Activated CD8-positive, alpha-beta memory T cell treated with anti-CD3 and anti-CD28 coated beads, Interleukin-2, amount 50 U/mL, for 24 hours (primary cell): Measurements from ENCODE around the gene RUNDC1.
"Not testable (repeated sequence)": the region's sequence is repeated elsewhere in the genome, so short reads cannot be mapped to it uniquely, and the experiment has no call there.

ENCODE experiments used
- DNase-seq: peaks from one replicate; pipeline ENCODE4 v3.0.0-alpha.2; 2020; ENCODE audit errors: extremely low read depth

The RUNDC1 gene

DNA sequence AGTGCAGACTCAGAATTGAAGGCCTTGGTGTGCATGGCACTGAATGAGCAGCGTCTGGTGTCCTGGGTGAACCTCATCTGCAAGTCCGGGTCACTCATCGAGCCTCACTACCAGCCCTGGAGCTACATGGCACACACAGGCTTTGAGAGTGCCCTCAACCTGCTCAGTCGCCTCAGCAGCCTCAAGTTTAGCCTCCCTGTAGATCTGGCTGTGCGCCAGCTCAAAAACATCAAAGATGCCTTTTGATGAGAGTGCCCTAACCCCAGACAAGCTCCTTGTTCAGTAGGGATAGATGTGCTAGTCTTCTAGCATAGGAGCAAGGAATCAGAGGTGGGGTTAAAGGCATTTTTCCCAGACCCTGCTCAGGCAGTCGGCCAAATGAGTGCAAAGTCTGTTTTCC lies 11.1 kb downstream of the RUNDC1 start:
- DNase-seq = no peak

DNA sequence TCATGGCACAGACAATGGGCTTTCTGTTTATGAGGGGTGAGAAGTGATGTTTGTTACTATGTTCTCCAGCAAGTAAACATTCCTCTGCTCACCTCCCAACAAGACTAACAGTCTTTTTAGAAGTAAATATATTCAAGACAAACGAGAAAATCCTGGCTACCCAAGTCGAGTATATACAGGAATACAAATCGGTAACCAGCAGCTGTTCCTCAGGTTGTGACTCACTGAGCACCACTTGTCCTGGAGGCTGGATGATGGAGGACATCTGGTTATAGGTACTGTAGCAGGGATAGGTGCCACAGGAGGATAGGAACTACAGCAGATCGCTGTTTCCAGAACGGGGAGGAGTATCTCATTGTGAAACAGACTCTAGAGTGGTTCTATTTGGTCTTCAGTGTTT lies 12.5 kb downstream of the RUNDC1 start:
- no peak for DNase-seq

DNA sequence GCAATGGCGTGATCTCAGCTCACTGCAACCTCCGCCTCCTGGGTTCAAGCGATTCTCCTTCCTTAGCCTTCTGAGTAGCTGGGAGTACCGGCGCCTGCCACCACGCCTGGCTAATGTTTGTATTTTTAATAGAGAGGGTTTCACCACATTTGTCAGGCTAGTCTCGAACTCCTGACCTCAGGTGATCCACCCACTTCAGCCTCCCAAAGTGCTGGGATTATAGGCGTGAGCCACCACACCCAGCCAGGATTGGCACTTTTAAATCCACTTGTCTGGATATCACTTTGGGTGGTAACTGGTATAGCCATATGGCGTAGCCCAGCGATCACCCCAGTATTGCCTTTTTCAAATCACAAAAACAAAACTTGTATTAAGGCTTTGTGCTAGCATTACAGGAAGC lies 13.5 kb downstream of the RUNDC1 start:
- not testable (repeated sequence) for DNase-seq

DNA sequence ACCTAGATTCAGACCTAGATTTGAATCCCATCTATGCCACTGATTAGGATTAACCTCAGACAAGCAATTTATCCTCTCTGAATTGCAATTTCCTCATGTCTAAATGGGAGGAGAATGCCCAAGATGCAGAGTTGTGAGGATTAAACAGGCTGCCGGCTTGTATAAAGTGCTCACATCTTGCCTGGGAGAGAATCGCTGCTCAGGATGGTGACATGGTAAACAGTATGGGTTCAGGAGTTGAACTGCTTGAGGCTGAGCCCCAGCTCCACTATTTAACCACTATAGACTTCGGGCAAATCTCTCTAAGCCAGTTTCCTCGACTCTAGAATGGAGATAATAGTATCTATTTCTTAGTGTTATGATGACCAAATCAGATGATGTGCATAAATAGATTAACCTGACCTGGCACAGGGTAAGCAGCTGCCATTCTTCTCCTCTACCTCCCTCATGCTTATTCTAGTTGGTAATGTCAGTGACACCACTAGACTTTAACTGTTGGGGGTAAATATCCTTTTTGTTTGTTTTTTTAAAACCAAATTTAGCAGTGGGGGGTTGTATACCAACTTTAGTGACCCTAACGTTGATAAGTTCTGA lies 17.1 kb downstream of the RUNDC1 start:
- DNase-seq = no peak

DNA sequence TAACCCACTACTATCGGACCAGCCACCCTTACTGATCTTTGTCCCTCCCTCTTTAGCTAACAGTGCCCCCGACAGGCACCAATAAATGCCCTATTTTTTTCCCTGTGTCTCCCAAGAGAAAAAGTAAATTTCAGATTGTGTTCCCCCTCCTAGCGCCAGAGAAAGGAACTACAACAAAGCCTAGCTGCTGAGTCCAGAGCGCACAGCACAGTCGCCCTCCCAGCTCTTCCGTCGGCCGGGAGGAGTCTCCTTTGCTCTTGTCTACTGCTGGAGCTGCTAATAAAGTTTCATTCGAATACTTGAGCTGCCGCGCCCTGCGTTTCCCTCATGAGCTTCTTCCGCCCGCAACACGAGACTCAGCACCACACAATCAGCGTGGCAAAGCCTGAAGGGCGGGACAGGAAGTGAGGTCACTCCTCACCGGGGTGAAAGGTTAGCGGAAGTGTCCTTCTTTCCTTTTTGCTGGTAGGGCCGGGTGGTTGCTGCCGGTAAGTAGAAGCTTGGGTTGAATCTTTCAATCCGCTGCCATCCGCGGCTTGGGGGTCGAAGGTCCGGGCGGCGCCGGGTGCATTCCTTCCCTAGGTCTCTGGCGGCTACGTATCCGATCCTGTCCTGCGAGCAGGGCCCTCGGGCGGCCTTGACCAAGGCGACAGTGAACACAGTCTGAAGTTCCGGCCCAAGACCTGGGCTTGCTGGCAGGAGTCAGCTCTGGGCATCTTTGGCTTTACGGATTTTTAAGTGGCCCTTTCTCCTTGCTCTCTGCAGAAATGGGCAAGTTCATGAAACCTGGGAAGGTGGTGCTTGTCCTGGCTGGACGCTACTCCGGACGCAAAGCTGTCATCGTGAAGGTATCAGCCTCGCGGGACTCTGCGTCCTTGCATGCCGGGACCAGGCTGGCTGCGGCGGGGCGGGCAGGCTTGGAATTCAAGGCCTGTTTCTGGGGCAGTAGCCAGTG lies 17.9 kb downstream of the RUNDC1 start, which contains the start of gene RPL27:
Gene RPL27, plus strand, starts transcription at position 436 of the 955 bp plus-strand sequence. Its CDS starts 332 bp downstream, at position 768.
- DNase-seq = peak; percentile 96

DNA sequence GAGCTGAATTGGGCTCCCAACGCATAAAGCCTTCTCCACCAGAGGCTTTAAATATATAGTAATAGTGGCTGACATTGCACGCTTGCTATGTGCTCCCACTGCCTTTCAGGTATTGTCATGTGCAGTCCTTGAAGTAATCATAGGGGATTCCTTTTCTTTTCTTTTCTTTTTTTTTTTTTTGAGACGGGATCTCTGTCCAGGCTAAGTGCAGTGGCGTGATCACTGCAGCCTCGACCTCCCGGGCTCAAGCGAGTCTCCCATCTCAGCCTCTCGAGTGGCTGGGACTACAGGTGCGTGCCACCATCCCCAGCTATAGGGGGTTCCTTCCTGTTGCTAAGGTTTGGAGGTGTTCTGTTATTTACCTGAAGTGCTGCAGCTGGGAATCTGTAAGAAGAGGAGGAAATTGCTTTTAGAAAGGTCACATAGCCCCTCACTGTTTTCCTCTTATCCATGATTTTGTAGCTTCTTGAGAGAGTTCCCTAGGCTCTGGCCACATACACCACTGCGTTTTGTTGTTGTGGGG lies 18.7 kb downstream of the RUNDC1 start:
- DNase-seq = no peak

DNA sequence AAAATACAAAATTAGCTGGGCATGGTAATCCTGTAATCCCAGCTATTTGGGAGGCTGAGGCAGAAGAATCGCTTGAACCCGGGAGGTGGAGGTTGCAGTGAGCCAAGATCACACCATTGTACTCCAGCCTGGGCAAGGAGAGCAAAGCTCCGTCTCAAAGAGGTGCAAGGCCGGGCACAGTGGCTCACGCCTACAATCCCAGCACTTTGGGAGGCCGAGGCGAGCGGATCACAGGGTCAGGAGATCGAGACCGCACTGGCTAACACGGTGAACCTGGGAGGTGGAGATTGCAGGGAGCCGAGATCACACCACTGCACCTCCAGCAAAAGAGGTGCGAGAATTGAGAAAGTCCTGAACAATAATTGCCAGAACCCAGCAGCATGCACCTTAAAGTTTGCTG lies 20.5 kb downstream of the RUNDC1 start:
- DNase-seq = not testable (repeated sequence)

DNA sequence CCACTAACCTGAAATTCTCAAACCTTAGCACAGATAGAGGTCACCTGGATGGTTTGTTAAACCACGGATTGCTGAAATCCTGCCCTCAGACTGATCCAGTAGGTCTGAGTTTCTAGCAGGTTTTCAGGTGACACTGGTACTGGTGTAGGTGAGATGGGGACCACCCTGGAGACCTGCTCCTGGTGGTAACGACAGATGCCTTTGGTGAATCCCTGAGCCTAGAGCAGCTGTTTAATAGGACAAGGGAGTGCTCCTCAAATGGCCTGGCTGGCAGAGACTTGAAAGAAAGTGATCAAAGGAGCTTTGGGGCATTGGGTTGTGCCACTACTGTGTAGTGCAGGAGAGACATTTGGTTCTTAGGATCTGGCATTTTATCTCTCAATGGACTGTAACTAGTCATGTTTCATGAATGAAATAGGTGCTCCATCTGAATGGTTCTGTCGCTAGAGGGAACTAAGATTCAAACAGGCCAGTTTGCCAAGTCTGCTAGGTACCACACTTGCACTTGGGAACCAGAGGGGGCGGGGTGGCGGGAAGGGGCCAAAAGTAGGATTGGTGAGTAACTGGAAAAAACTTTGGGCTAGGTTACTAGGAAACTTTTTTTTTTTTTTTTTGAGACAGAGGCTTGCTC lies 23.3 kb downstream of the RUNDC1 start:
- DNase-seq = no peak

DNA sequence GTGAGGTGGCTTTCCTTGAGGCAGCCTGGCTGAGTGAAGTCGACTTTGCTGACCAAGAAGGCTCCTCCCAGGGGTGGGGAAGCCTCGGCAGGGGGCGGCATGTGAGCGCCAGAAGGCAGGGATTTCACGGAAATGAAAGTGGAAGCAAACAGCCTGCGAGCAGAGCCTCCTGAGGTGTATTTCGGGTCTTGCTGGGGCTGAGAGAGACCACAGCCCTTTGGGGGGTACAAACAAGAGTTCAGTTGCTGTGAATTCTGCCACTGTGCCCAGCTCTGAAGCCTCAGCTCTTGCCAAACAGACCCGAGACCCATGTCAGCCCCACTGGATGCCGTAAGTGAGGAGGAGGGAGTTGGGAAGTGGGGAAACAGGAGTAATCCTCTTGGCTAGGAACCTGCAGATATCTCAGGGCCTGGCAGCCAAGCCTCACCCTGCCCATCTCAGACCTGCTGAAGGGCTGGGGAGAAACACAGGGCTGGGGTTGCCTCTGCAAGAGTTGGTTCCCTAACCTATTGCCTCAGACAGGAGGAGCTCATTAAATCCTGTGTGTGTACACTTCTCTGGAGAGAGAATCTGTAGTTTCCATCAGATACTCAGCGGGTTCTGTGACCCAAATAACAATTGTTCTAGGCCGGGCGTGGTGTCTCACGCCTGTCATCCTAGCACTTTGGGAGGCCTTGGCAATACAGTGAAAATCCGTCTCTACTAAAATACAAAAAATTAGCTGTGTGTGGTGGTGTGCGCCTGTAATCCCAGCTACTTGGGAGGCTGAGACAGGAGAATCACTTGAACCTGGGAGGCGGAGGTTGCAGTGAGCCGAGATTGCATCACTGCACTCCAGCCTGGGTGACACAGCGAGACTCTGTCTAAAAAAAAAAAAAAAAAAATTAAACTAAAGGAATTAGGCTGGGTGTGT lies 26.5 kb downstream of the RUNDC1 start, which contains the start of gene IFI35:
Gene IFI35, plus strand, starts transcription at position 146 of the 913 bp plus-strand sequence. Its CDS starts 164 bp downstream, at position 310.
- peak; percentile 68 for DNase-seq

DNA sequence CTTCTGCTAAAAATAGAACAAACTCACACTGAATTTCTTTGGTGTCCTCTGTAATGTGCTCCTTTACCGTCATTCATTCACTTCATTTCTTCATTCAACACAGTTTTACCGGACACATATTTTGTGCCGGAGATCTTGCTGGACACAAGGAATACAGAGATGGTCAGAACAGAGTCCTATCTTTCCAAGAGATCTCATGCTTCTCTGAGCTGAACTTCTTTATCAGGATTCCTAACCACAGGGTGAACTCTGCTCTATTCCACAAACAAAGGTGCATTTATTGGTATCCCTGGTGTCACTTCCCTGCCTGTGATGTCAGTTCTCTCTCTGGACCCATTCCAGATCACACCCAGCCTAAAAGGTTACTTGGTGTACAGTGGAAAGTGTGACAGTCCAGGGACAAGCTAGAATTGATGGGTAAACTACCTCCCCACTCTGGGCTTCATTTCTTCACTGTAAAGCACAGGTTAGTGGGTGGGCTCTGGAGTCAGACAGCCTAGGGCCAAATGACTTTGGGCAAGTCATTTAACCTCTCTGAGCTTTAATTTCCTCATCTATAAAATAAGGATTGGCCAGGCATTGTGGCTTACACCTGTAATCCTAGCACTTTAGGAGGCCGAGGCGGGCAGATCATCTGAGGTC lies 30.4 kb downstream of the RUNDC1 start:
- no peak for DNase-seq

DNA sequence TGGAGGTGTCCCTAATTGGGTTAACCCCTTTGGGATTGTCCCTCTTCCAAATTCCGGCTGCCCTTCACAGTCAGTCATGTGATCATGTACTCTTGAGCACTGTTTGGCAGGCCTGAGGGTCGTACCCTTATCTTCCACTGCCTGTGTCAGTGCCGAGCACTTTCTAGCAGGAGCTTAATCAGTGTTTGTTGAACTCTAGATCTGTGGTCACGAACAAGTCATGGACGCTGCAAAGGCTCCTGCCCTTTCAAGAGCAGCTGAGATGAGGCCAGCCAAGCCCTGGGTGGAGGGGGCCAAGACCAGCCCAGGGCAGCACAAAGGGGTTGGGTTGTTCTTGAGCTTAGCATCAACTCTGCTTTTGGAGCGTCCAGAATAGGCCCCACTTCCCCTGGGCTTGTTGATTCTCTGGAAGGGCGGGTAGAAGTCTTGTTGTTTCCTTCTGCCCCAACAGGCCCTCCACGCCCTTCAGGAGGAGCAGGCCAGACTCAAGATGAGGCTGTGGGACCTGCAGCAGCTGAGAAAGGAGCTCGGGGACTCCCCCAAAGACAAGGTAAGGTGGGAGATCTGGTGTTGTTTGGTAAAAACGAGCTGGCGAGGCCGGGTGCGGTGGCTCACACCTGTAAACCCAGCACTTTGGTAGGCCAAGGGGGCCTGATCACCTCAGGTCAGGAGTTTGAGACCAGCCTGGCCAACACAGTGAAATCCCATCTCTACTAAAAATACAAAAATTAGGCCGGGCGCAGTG lies 31.5 kb downstream of the RUNDC1 start:
- DNase-seq = no peak

DNA sequence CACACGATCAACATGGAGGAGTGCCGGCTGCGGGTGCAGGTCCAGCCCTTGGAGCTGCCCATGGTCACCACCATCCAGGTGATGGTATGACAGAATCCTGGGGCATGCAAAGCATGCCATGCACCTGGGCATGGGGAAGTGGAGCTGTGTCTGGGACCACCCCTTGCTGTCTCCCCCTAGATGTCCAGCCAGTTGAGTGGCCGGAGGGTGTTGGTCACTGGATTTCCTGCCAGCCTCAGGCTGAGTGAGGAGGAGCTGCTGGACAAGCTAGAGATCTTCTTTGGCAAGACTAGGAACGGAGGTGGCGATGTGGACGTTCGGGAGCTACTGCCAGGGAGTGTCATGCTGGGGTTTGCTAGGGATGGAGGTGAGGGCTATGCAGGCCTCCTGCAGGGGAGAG lies 32.9 kb downstream of the RUNDC1 start:
- no peak for DNase-seq

DNA sequence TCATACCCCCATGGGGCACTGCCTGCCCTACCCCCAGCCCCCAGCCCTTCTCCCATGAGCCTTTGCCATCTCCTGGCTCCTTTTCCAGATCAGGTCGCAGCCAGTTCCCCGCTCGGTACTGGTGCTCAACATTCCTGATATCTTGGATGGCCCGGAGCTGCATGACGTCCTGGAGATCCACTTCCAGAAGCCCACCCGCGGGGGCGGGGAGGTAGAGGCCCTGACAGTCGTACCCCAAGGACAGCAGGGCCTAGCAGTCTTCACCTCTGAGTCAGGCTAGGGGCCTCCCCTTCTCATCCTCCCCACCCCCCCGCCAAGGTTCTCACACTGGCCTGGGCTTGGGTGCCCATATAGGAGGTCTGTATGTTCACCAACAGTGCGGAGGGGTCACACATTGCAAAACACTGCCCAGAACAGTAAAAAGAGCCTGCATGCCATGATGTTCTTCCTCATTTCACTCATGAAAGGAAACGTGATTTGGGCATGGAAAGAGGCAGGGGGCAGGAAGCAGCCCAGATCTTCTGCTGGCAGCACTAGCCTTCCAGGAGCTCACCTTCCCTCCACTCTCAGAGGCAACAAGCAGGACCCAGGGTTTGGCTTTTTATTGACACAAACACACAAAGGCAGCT lies 33.8 kb downstream of the RUNDC1 start:
- DNase-seq = no peak

DNA sequence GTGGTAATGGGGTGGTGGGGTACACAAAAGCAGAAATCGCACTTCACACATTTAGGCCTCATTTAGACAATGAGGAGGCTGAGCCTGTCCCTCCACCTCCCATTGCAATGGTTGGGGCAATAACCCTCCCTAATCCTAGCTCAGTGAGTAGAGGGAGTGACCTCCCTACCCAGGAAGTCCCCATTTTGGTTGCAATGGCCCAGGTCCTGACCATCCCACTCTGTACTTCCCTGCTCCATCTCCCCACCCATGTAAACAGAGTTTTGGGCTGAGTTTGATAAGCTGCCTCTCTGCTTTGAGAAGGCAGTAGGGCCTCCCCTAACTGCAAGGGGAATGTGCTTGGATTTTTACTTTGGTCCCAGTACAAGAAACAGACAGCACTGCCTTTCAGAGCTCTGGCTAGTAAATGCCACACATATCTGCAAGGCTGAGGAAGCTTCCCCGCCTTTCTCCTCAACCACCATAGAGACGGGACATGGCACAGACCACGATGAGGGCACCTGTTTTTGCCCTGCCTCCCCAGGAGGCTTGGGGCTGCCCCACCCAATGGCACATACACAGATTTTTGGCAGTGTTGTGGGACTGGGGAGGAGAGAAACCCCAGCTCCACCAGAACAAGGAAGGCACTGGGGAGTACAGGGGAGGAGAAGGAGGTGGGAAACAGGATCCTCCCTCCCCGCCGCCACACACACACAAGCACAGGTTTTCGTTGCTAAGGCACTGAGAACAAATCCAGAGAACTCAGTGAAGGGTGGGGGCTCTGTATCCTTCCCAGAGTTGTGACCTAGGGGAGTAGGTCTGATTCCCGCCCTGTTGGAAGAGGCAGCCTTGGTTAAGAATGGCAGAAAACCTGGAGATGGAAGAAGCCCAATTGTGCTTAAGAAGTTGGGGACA lies 34.5 kb downstream of the RUNDC1 start:
- DNase-seq = no peak

DNA sequence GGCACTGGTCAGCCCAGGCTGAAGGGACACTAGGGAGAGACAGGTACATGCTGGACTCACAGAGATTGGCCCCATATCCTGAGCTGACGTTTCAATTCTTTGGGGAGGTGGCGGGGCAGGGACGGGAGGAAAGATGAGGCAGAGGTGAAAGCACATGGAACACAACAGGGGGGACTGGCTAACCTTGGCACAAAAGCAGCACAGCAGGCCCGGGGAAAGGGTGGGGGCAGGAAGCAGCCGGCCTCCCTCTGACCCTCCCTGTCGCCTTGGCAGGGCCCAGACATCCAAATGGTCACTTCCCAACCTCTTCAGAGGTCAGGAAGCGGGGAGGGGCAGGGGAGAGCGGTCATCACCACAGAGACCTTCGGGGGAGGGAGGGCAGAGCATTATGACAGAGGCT lies 35.2 kb downstream of the RUNDC1 start:
- DNase-seq = no peak

DNA sequence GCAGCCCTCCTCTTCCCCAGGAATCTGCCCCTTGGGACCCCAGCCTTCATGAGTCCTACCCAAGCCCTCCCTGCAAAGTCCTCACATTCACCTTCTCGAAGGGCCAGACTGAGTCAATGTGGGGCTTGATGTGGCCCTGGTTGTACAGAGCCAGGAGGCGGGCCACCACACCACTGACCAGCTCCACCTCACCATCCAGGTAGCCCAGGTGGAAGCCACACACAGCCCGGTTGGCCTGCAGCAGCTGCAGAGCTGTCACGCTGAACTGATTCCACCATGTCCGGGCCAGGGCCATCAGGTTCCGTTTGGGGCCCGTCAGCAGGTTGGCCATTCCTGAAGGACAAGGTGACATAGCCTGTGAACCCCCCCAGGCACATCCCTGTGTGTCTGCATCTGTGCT lies 35.9 kb downstream of the RUNDC1 start:
- DNase-seq = no peak

DNA sequence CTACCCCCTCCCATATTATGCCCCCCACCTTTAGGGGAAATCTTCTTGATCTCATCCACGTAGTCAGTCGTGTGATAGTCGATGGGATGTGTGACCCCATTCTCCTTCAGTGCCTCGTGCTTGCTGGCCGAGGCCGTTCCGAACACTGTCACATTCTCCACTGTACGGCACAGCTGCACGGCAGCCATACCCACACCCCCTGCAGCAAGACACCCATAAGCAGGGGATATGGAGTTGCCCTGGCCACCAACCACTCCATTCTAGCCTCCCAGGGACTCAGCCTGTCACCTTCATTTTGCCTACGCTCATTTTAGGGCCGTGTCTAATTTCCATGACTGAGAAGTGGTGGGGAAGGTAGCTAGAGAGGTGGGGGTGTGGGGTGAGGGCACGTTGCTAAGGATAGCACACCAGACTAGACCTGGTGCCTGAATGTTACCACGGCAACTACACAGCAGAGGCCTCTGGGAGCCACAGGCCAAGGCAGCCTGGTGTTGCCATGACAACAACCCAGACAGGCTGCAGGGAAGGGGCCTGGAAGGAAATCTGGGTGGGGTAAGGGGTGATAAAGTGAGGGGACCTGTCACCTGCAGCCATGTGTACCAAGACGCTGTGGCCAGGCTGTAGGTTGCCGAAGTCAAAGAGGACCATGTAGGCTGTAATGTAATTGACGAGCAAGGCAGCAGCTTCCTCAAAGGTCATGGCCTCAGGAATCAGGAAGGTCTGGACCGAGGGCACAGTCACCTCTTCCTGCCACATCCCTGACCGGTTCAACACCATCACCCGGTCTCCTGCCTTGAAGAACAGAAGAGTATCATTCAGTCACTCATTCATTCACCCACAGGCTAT lies 37.9 kb downstream of the RUNDC1 start:
- DNase-seq = no peak

DNA sequence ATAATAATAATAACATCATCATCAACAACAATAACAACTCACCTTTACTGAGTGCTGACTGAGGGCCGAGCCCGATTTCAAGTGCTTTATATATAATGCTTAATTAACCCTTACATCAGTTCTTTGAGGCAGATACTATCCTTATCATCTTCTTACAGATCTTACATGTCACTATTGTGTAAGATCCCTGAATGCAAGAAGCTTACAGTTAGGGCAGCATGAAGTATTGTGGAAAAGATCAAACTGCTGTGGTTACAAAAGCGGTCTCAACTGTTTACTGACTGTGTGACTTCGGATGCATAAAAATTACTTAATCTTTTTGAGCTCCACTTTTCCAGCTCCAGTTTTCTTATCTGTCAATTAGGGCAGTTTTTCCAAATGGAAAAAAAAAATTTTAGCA lies 38.6 kb downstream of the RUNDC1 start:
- DNase-seq = no peak
